Peyer's patch (tissue), 4 donors: ENCODE results near the gene LPGAT1.

Experiments used
- POLR2A ChIP-seq, 2 donors: fragments of 450-650 bp; IDR thresholded peaks; one replicate each; pipeline ENCODE4 v1.5.1; 2017; ENCODE audit warnings: antibody characterized with exemption in 2 of 2, mild to moderate bottlenecking in 2 of 2, moderate library complexity in 2 of 2
- TF ChIP-seq, protein P1 (sequence below), 6 experiments: fragments of 450-650 bp in 4 of 6; fragments of 200-600 bp in 2 of 6; sonication (generic) in 1 of 6; IDR thresholded peaks; one replicate each; pipeline ENCODE4 v1.5.1; 2017 to 2019; ENCODE audit warnings: antibody characterized with exemption in 6 of 6, mild to moderate bottlenecking in 3 of 6, moderate library complexity in 1 of 6

GRCh38 chr1:211879475-211879874 lies 48.9 kb upstream of the LPGAT1 start:
- TF ChIP-seq, protein P1, sequence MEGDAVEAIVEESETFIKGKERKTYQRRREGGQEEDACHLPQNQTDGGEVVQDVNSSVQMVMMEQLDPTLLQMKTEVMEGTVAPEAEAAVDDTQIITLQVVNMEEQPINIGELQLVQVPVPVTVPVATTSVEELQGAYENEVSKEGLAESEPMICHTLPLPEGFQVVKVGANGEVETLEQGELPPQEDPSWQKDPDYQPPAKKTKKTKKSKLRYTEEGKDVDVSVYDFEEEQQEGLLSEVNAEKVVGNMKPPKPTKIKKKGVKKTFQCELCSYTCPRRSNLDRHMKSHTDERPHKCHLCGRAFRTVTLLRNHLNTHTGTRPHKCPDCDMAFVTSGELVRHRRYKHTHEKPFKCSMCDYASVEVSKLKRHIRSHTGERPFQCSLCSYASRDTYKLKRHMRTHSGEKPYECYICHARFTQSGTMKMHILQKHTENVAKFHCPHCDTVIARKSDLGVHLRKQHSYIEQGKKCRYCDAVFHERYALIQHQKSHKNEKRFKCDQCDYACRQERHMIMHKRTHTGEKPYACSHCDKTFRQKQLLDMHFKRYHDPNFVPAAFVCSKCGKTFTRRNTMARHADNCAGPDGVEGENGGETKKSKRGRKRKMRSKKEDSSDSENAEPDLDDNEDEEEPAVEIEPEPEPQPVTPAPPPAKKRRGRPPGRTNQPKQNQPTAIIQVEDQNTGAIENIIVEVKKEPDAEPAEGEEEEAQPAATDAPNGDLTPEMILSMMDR (IDR thresholded peaks at IDR 0.05): no peak
- TF ChIP-seq POLR2A (IDR thresholded peaks at IDR 0.05): no peak
